SK-N-SH (cell line): ENCODE results near the gene STOML1. TPM values are rescaled to one million over a fixed set of nuclear protein-coding genes. Genes with fewer than 3 reads are reported as not detected.

Source experiments
- CTCF ChIA-PET: fragments of 300-600, 350-600 bp; formaldehyde crosslinking; extraction: SDS; loops from one replicate; lab custom pipeline; 2021; lab: Yijun Ruan, JAX
- POLR2A ChIA-PET: fragments of 350-600 bp; sonication (Branson Sonifier 250); formaldehyde crosslinking; extraction: SDS; loops from one replicate; lab custom pipeline; 2020; ENCODE audit warnings: antibody characterized with exemption, inconsistent platforms; lab: Yijun Ruan, JAX
- DNase-seq: peaks from one replicate; pipeline ENCODE4 v3.0.0; 2012
- H2AFZ ChIP-seq: fragments of 200-600 bp; sonication (generic); 2 replicates; pipeline ENCODE4 v1.8.1; 2016; ENCODE audit warnings: antibody characterized with exemption, mild to moderate bottlenecking, low read depth
- H3F3A ChIP-seq: fragments of 200-600 bp; sonication (generic); replicated peaks from 2 replicates; pipeline ENCODE3; 2016; ENCODE audit warnings: antibody characterized with exemption, mild to moderate bottlenecking; ENCODE audit not compliant: insufficient read depth
- H3K27ac ChIP-seq, 2 experiments: fragments of 200-500 bp in 1 of 2; fragments of 200-600 bp in 1 of 2; sonication (Bioruptor generic) in 1 of 2; sonication (generic), shearing (Covaris generic) in 1 of 2; 2 replicates each; pipeline versions ENCODE4 v1.5.1 to v1.6.1; 2014 to 2016; ENCODE audit warnings: low read depth in 2 of 2, inconsistent platforms in 1 of 2, low read length in 1 of 2, mild to moderate bottlenecking in 1 of 2, mixed read lengths in 1 of 2
- H3K27me3 ChIP-seq: fragments of 200-600 bp; sonication (generic), shearing (Covaris generic); 2 replicates; pipeline ENCODE4 v1.6.1; 2016; ENCODE audit warnings: mixed run types; ENCODE audit not compliant: insufficient read depth
- H3K36me3 ChIP-seq, 2 experiments: fragments of 200-500 bp in 1 of 2; fragments of 200-600 bp in 1 of 2; sonication (Bioruptor generic) in 1 of 2; sonication (generic) in 1 of 2; replicated peaks in 1 of 2; 2 replicates each; pipeline versions ENCODE3 to v1.5.1; 2014 to 2016; ENCODE audit warnings: low read length in 1 of 2, mild to moderate bottlenecking in 1 of 2; ENCODE audit not compliant: insufficient read depth in 2 of 2, control insufficient read depth in 1 of 2
- H3K4me1 ChIP-seq, 2 experiments: fragments of 200-500 bp in 1 of 2; fragments of 200-600 bp in 1 of 2; sonication (Bioruptor generic) in 1 of 2; sonication (generic), shearing (Covaris generic) in 1 of 2; 2 replicates each; pipeline versions ENCODE4 v1.5.1 to v1.6.1; 2014 to 2016; ENCODE audit warnings: low read depth in 1 of 2, low read length in 1 of 2, mixed run types in 1 of 2; ENCODE audit not compliant: insufficient read depth in 2 of 2, control insufficient read depth in 1 of 2
- H3K4me2 ChIP-seq: fragments of 200-600 bp; sonication (generic), shearing (Covaris generic); 2 replicates; pipeline ENCODE4 v1.6.1; 2017; ENCODE audit warnings: mixed run types
- H3K4me3 ChIP-seq, 2 experiments: fragments of 200-500 bp in 1 of 2; fragments of 200-600 bp in 1 of 2; sonication (Bioruptor generic) in 1 of 2; sonication (generic), shearing (Covaris generic) in 1 of 2; 2 replicates each; pipeline versions ENCODE4 v1.5.1 to v1.8.1; 2014 to 2016; ENCODE audit warnings: low read depth in 2 of 2, inconsistent platforms in 1 of 2, low read length in 1 of 2, mild to moderate bottlenecking in 1 of 2, mixed read lengths in 1 of 2, moderate library complexity in 1 of 2
- H3K79me2 ChIP-seq: fragments of 200-600 bp; sonication (generic); 2 replicates; pipeline ENCODE4 v1.8.1; 2017; ENCODE audit warnings: mild to moderate bottlenecking; ENCODE audit not compliant: insufficient read depth
- H3K9ac ChIP-seq: fragments of 200-600 bp; sonication (generic); 2 replicates; pipeline ENCODE4 v1.6.1; 2017; ENCODE audit warnings: mixed run types
- H3K9me2 ChIP-seq: fragments of 200-600 bp; sonication (generic); 2 replicates; pipeline ENCODE4 v1.6.1; 2017; ENCODE audit warnings: mixed run types
- H3K9me3 ChIP-seq: fragments of 200-600 bp; sonication (generic); 2 replicates; pipeline ENCODE4 v1.6.1; 2017; ENCODE audit warnings: mixed run types, mild to moderate bottlenecking, moderate library complexity
- H4K20me1 ChIP-seq: fragments of 200-600 bp; sonication (generic); 2 replicates; pipeline ENCODE4 v1.6.1; 2017; ENCODE audit warnings: mild to moderate bottlenecking, mixed run types; ENCODE audit not compliant: insufficient read depth
- CHD2 ChIP-seq: fragments of 150-350 bp; IDR thresholded peaks from 2 replicates; pipeline ENCODE4 v1.6.1; 2018; ENCODE audit warnings: low read length; ENCODE audit not compliant: partially characterized antibody
- ELF1 ChIP-seq: IDR thresholded peaks from 2 replicates; pipeline ENCODE4 v1.4.0; 2012
- EP300 ChIP-seq, 2 experiments: IDR thresholded peaks; 2 replicates each; pipeline versions ENCODE4 v1.4.0 to v1.6.1; 2012; ENCODE audit warnings: borderline replicate concordance in 1 of 2, low read depth in 1 of 2, low read length in 1 of 2
- EZH2phosphoT487 ChIP-seq: fragments of 200-600 bp; sonication (generic); IDR thresholded peaks from 2 replicates; pipeline ENCODE4 v1.6.1; 2017; ENCODE audit warnings: low read depth, mixed run types, mild to moderate bottlenecking, antibody characterized with exemption, moderate library complexity, borderline replicate concordance
- GATA2 ChIP-seq: sonication (generic); formaldehyde crosslinking; IDR thresholded peaks from 2 replicates; pipeline ENCODE4 v1.5.0; 2020; ENCODE audit warnings: mild to moderate bottlenecking, missing genetic modification reagents
- IRF3 ChIP-seq: fragments of 150-350 bp; IDR thresholded peaks from 2 replicates; pipeline ENCODE4 v1.6.1; 2016; ENCODE audit warnings: mild to moderate bottlenecking, low read depth, low read length
- MEF2A ChIP-seq: IDR thresholded peaks from 2 replicates; pipeline ENCODE4 v1.4.0; 2012; ENCODE audit warnings: low read depth, borderline replicate concordance
- MXI1 ChIP-seq: IDR thresholded peaks from 2 replicates; pipeline ENCODE4 v1.6.1; 2012; ENCODE audit warnings: mild to moderate bottlenecking, low read depth, low read length, improper control_type of control experiment
- NRF1 ChIP-seq: IDR thresholded peaks from 2 replicates; pipeline ENCODE4 v1.6.1; 2012; ENCODE audit warnings: low read depth, mild to moderate bottlenecking, low read length
- PBX3 ChIP-seq: IDR thresholded peaks from 2 replicates; pipeline ENCODE4; 2012
- POLR2AphosphoS5 ChIP-seq: IDR thresholded peaks from 2 replicates; pipeline ENCODE4 v1.6.1; 2012; ENCODE audit warnings: low read depth, low read length
- RAD21 ChIP-seq: IDR thresholded peaks from 2 replicates; pipeline ENCODE4 v1.6.1; 2012; ENCODE audit warnings: mild to moderate bottlenecking, low read length
- REST ChIP-seq: IDR thresholded peaks from 2 replicates; pipeline ENCODE4 v1.6.1; 2012; ENCODE audit warnings: mild to moderate bottlenecking, low read depth, low read length, moderate library complexity
- RXRA ChIP-seq: IDR thresholded peaks from 2 replicates; pipeline ENCODE4 v1.4.0; 2012; ENCODE audit warnings: low read depth, mild to moderate bottlenecking, borderline replicate concordance
- SIN3A ChIP-seq: IDR thresholded peaks from 2 replicates; pipeline ENCODE4 v1.6.1; 2012; ENCODE audit warnings: low read depth, mild to moderate bottlenecking, low read length, moderate library complexity, borderline replicate concordance
- SMC3 ChIP-seq: IDR thresholded peaks from 2 replicates; pipeline ENCODE4 v1.6.1; 2012; ENCODE audit warnings: low read depth, low read length, improper control_type of control experiment
- TAF1 ChIP-seq: IDR thresholded peaks from 2 replicates; pipeline ENCODE4 v1.6.1; 2012; ENCODE audit warnings: low read depth, mild to moderate bottlenecking, low read length, moderate library complexity, borderline replicate concordance
- TCF12 ChIP-seq: IDR thresholded peaks from 2 replicates; pipeline ENCODE4 v1.4.0; 2012
- TEAD4 ChIP-seq: IDR thresholded peaks from 2 replicates; pipeline ENCODE4 v1.4.0; 2012; ENCODE audit warnings: mild to moderate bottlenecking, borderline replicate concordance; ENCODE audit not compliant: insufficient read depth
- USF1 ChIP-seq: IDR thresholded peaks from 2 replicates; pipeline ENCODE4 v1.4.0; 2012; ENCODE audit warnings: low read depth, borderline replicate concordance
- WGBS: methylation state at CpG from one replicate; pipeline ENCODE4 v1.1.6; 2017; ENCODE audit warnings: low lambda C conversion rate; 5-methylcytosine and 5-hydroxymethylcytosine counted together
- polyA plus RNA-seq, 3 experiments: library from polyadenylated mRNA; depleted of rRNA; stranded (reverse); fragments of >200 nt; gene quantifications; 2 replicates each; pipeline ENCODE4 v1.2.3, GENCODE V29; 2012
- TF ChIP-seq, protein P1 (sequence below): fragments of 150-350 bp; IDR thresholded peaks from 2 replicates; pipeline ENCODE4 v1.6.1; 2017; ENCODE audit warnings: antibody characterized with exemption, low read length, low read depth, borderline replicate concordance
- TF ChIP-seq, protein P2 (sequence below): IDR thresholded peaks from 2 replicates; pipeline ENCODE4 v1.4.0; 2012; ENCODE audit warnings: low read depth

Gene STOML1
- polyA plus RNA-seq, 1 of the 3 experiments (the other 2 are of a cell fraction) = 20.4 TPM

DNA sequence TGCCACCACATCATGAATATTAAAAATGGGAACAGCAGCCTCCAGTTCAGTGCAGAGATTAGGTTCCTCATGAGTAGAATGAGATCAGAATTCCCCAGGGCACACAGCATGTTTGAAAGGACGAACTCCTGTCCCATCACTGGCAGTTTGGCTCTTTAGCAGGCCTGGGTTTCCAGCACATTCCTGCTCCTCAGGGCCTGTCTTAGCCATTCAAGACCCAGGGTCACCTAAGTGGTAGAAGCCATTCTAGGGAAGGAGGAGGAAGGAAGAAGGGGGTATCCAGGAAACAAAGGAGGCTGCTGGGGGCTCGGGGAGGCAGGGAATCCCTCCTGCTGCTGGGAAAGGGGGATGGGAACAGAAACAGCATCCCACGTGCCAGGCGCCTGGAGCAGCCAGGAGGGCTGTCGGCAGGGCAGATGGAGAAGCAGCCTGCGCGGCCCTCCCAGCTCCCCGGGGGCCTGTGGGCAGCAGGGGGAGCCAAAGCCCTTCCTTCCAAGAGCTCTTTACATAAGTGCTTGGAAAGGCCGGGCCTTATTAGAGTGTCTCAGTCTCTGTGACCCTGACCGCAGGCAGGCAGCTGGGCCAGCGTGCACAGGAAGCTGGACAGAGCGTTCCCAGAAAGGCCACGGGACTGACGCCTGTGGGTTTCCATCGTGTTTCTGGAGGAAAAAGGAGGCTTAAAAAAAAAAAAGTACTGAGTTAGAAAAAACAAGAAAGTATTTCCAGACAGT lies 41.1 kb downstream of the STOML1 start:
- POLR2A ChIA-PET = interaction anchor here (0.6 to 1.1 kb wide), 5 partner anchors 15 to 340 kb away, joined by 3 to 6 read pairs (median 4); no protein-coding TSS in a partner anchor
- WGBS = 10% methylated on average over 14 of the region's 15 CpGs
- no peaks in the 10 kb centered on the region for H3K9me3 ChIP-seq
- H3F3A ChIP-seq = peaks cover 12% of the 10 kb centered on the region
- H3K9me2 ChIP-seq = no peaks in the 10 kb centered on the region
- H4K20me1 ChIP-seq = no peaks in the 10 kb centered on the region
- H3K4me2 ChIP-seq = peak overlapping the region; percentile 39; the same call in 1 of the 2 replicates
- H3K9ac ChIP-seq = peak overlapping the region; percentile 61
- peak overlapping the region; percentile 75 to 92 for H3K27ac ChIP-seq
- peak overlapping the region; percentile 75; the same call in 1 of the 2 replicates for H2AFZ ChIP-seq
- DNase-seq = peak; percentile 96
- no peaks in the 10 kb centered on the region for H3K27me3 ChIP-seq
- CTCF ChIA-PET = interaction anchor here (0.6 to 2.4 kb wide), 40 partner anchors 10 to 372 kb away, joined by 3 to 54 read pairs (median 4); partner anchors contain the start of genes LOXL1, PML and STOML1
- no peaks in the 10 kb centered on the region for H3K79me2 ChIP-seq
- peaks cover 20 to 38% of the 10 kb centered on the region in 2 experiments for H3K4me1 ChIP-seq
- H3K36me3 ChIP-seq = peaks cover 0 to 12% of the 10 kb centered on the region in 2 experiments
- H3K4me3 ChIP-seq = no peak overlapping the region
- TF ChIP-seq, protein P1, sequence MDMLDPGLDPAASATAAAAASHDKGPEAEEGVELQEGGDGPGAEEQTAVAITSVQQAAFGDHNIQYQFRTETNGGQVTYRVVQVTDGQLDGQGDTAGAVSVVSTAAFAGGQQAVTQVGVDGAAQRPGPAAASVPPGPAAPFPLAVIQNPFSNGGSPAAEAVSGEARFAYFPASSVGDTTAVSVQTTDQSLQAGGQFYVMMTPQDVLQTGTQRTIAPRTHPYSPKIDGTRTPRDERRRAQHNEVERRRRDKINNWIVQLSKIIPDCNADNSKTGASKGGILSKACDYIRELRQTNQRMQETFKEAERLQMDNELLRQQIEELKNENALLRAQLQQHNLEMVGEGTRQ = peak; percentile 18; the same call in 1 of the 2 replicates
- TF ChIP-seq RAD21 = peak; percentile 93
- peak; percentile 47; the same call in 1 of the 2 replicates for TF ChIP-seq USF1
- 0 out of 2 replicates have a peak, but pooled peaks have one; percentile 16 for TF ChIP-seq NRF1
- peak; percentile 78 for TF ChIP-seq SMC3
- TF ChIP-seq EP300 (IDR thresholded peaks at IDR 0.05; ENCODE audit: borderline replicate concordance in 1 of 2, low read depth in 1 of 2, low read length in 1 of 2) = peak in 1 of 2 experiments; percentile 55; a peak in 2 of 4 replicates
- no peak for TF ChIP-seq IRF3
- TF ChIP-seq RXRA = peak; percentile 37; the same call in 1 of the 2 replicates
- peak; percentile 84 for TF ChIP-seq CHD2
- peak; percentile 31; the same call in 1 of the 2 replicates for TF ChIP-seq TAF1
- TF ChIP-seq GATA2 (CRISPR knock-in tag) = no peak
- peak; percentile 23; the same call in 1 of the 2 replicates for TF ChIP-seq POLR2AphosphoS5
- TF ChIP-seq, protein P2, sequence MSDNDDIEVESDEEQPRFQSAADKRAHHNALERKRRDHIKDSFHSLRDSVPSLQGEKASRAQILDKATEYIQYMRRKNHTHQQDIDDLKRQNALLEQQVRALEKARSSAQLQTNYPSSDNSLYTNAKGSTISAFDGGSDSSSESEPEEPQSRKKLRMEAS = peak; percentile 92
- TF ChIP-seq MEF2A = no peak
- TF ChIP-seq REST = peak; percentile 74
- TF ChIP-seq PBX3 = no peak
- TF ChIP-seq ELF1 = no peak
- no peak for TF ChIP-seq EZH2phosphoT487
- TF ChIP-seq TCF12 = peak; percentile 47
- TF ChIP-seq TEAD4 = no peak
- peak; percentile 75; the same call in 1 of the 2 replicates for TF ChIP-seq SIN3A
- TF ChIP-seq MXI1 = peak; percentile 93
